GM12878 (cell line): ENCODE data around the gene NT5DC4. TPM values are rescaled to one million over a fixed set of nuclear protein-coding genes. Genes with fewer than 3 reads are reported as not detected.

Experiments used
- ATAC-seq: fragments of 200-7000 bp; cut with Tn5 transposase; 3 replicates; pipeline ENCODE4 v1.9.1; 2020; ENCODE audit warnings: mild to moderate bottlenecking, moderate library complexity
- BruUV-seq: library from RNA; stranded (reverse); fragments of 400-500 nt; replicated peaks from 2 replicates; lab custom pipeline; 2021; lab: Mats Ljungman, UMichigan
- CTCF ChIA-PET: fragments of 300-600 bp; sonication (Branson Sonifier 250); formaldehyde crosslinking; extraction: SDS; loops from one replicate; lab custom pipeline; 2021; ENCODE audit warnings: inconsistent platforms; lab: Yijun Ruan, JAX
- POLR2A ChIA-PET: fragments of 350-600 bp; formaldehyde crosslinking; extraction: SDS; loops from one replicate; lab custom pipeline; 2021; ENCODE audit warnings: inconsistent platforms; lab: Charles Lee
- RAD21 ChIA-PET: fragments of 300-600 bp; sonication (Branson Sonifier 250); formaldehyde crosslinking; loops from one replicate; lab custom pipeline; 2023; ENCODE audit warnings: antibody characterized with exemption; ENCODE audit not compliant: unreplicated experiment; lab: Charles Lee
- SMC1A ChIA-PET: fragments of 300-600 bp; sonication (Branson Sonifier 250); formaldehyde crosslinking; loops from one replicate; lab custom pipeline; 2023; ENCODE audit not compliant: unreplicated experiment, uncharacterized antibody; lab: Charles Lee
- DNase-seq: peaks from one replicate; pipeline ENCODE4 v3.0.0-alpha.2; 2011; ENCODE audit warnings: low read depth, low spot score
- FAIRE-seq: peaks from 3 replicates; lab custom pipeline; 2011; peaks lifted over from hg19 to GRCh38; lab: Jason Lieb, UNC
- H2AFZ ChIP-seq: 2 replicates; pipeline ENCODE4 v1.6.0; 2011; ENCODE audit warnings: low read depth, low read length, control low read depth; ENCODE audit not compliant: control insufficient read depth
- H3K27ac ChIP-seq: 2 replicates; pipeline ENCODE4 v1.5.1; 2011; ENCODE audit warnings: control low read depth; ENCODE audit not compliant: control insufficient read depth, insufficient read depth
- H3K27me3 ChIP-seq, 2 experiments: replicated peaks in 1 of 2; 2 replicates each; pipeline versions ENCODE4 v1.6.0 to v1.6.1; 2011; ENCODE audit warnings: low read length in 1 of 2; ENCODE audit not compliant: control insufficient read depth in 2 of 2, insufficient read depth in 2 of 2
- H3K36me3 ChIP-seq, 2 experiments: 2 replicates each; pipeline ENCODE4 v1.5.1; 2011; ENCODE audit warnings: low read length in 1 of 2; ENCODE audit not compliant: control insufficient read depth in 2 of 2, insufficient read depth in 2 of 2
- H3K4me1 ChIP-seq: 2 replicates; pipeline ENCODE4 v1.6.1; 2011; ENCODE audit warnings: mild to moderate bottlenecking, low read length, moderate library complexity, mixed read lengths; ENCODE audit not compliant: control insufficient read depth, insufficient read depth
- H3K4me2 ChIP-seq: 2 replicates; pipeline ENCODE4 v1.6.0; 2011; ENCODE audit warnings: control low read depth; ENCODE audit not compliant: control insufficient read depth, insufficient read depth
- H3K4me3 ChIP-seq: fragments of 200-600 bp; sonication (generic); 2 replicates; pipeline ENCODE4 v1.5.1; 2016
- H3K79me2 ChIP-seq: 2 replicates; pipeline ENCODE4 v1.6.0; 2011; ENCODE audit warnings: low read length; ENCODE audit not compliant: control insufficient read depth, insufficient read depth
- H3K9ac ChIP-seq: 2 replicates; pipeline ENCODE4 v1.8.0; 2011; ENCODE audit warnings: low read length, control low read depth, mixed read lengths; ENCODE audit not compliant: control insufficient read depth, insufficient read depth
- H3K9me3 ChIP-seq: replicated peaks from 3 replicates; pipeline ENCODE4 v1.5.1; 2011; ENCODE audit warnings: mild to moderate bottlenecking, low read length; ENCODE audit not compliant: control insufficient read depth, insufficient read depth
- H4K20me1 ChIP-seq: 2 replicates; pipeline ENCODE4 v1.6.0; 2011; ENCODE audit not compliant: control insufficient read depth, insufficient read depth
- CEBPB ChIP-seq, 2 experiments: fragments of 150-350 bp in 1 of 2; IDR thresholded peaks; 2 replicates each; pipeline ENCODE4 v1.6.1; 2012 to 2014; ENCODE audit warnings: low read depth in 2 of 2, low read length in 2 of 2, borderline replicate concordance in 1 of 2, inconsistent platforms in 1 of 2
- CREM ChIP-seq: IDR thresholded peaks from 2 replicates; pipeline ENCODE4 v1.6.1; 2014; ENCODE audit warnings: antibody characterized with exemption, low read depth
- DPF2 ChIP-seq: fragments of 450-650 bp; IDR thresholded peaks from 2 replicates; pipeline ENCODE4 v1.6.1; 2017; ENCODE audit warnings: mild to moderate bottlenecking
- ETV6 ChIP-seq, 2 experiments: fragments of 450-650 bp in 1 of 2; IDR thresholded peaks in 1 of 2; conservative IDR thresholded peaks in 1 of 2; 2 replicates each; pipeline ENCODE4 v1.6.1; 2014; ENCODE audit warnings: antibody characterized with exemption in 1 of 2, borderline replicate concordance in 1 of 2, low read depth in 1 of 2, mild to moderate bottlenecking in 1 of 2, moderate library complexity in 1 of 2
- EZH2 ChIP-seq: IDR thresholded peaks from 2 replicates; pipeline ENCODE4 v1.6.1; 2012; ENCODE audit warnings: low read depth, mild to moderate bottlenecking, control low read depth, inconsistent platforms, low read length, borderline replicate concordance; ENCODE audit not compliant: control insufficient read depth
- GATAD2B ChIP-seq: fragments of 450-650 bp; conservative IDR thresholded peaks from 2 replicates; pipeline ENCODE4 v1.6.1; 2017; ENCODE audit warnings: low read depth, mild to moderate bottlenecking, moderate library complexity
- HSF1 ChIP-seq: fragments of 150-350 bp; IDR thresholded peaks from 2 replicates; pipeline ENCODE4 v1.6.1; 2014; ENCODE audit warnings: mild to moderate bottlenecking, low read depth, low read length
- IRF3 ChIP-seq: fragments of 450-650 bp; IDR thresholded peaks from 2 replicates; pipeline ENCODE4 v1.6.1; 2014; ENCODE audit warnings: mild to moderate bottlenecking
- NBN ChIP-seq: fragments of 450-650 bp; IDR thresholded peaks from 2 replicates; pipeline ENCODE4 v1.6.1; 2016
- NRF1 ChIP-seq: conservative IDR thresholded peaks from 2 replicates; pipeline ENCODE4 v1.6.1; 2011; ENCODE audit warnings: mild to moderate bottlenecking, low read depth, low read length, improper control_type of control experiment
- POLR2AphosphoS5 ChIP-seq: IDR thresholded peaks from 2 replicates; pipeline ENCODE4 v1.6.1; 2011; ENCODE audit warnings: mild to moderate bottlenecking, low read length, inconsistent platforms
- TARDBP ChIP-seq: IDR thresholded peaks from 2 replicates; pipeline ENCODE4 v1.6.1; 2016; ENCODE audit warnings: borderline replicate concordance
- ZNF687 ChIP-seq: fragments of 450-650 bp; IDR thresholded peaks from 2 replicates; pipeline ENCODE4 v1.6.1; 2017; ENCODE audit warnings: mild to moderate bottlenecking, moderate library complexity
- ZSCAN29 ChIP-seq: fragments of 450-650 bp; IDR thresholded peaks from 2 replicates; pipeline ENCODE4 v1.6.1; 2017; ENCODE audit warnings: mild to moderate bottlenecking, moderate library complexity
- WGBS: methylation state at CpG from one replicate; pipeline ENCODE4 v1.1.6; 2016; ENCODE audit warnings: low lambda C conversion rate; ENCODE audit not compliant: insufficient replicate concordance, insufficient coverage; ENCODE audit errors: missing lambda C conversion rate; 5-methylcytosine and 5-hydroxymethylcytosine counted together
- in situ Hi-C: fragments of 300-500 bp; cut with MboI; formaldehyde crosslinking; loops from 9 replicates; pipeline ENCODE4 v1.14.3; 2018; ENCODE audit warnings: mixed read lengths
- intact Hi-C: fragments of 100-400 bp; cut with micrococcal nuclease; formaldehyde crosslinking; loops from one replicate; pipeline ENCODE4 v1.14.2; 2022; ENCODE audit not compliant: unreplicated experiment
- polyA plus RNA-seq, 11 experiments: library from polyadenylated mRNA; depleted of rRNA in 4 of 11; unstranded in 6 of 11; stranded (reverse) in 5 of 11; fragments of >200 nt; fragmentation: Nextera tagmentation in 4 of 11; fragmentation: Illumina TruSeq in 1 of 11; extraction: Ambion mirVana in 4 of 11; extraction: Trizol in 1 of 11; gene quantifications; 1 replicate in 1 of 11; 2 replicates in 10 of 11; pipeline versions ENCODE4 v1.2.1 to v1.2.3, GENCODE V29; 2011 to 2016; ENCODE audit warnings: inconsistent platforms in 2 of 11, missing spikeins in 2 of 11, low read depth in 1 of 11
- total RNA-seq, 4 experiments: library from RNA; depleted of rRNA in 3 of 4; stranded (reverse); fragments of >200 nt in 3 of 4; fragmentation: Illumina TruSeq in 1 of 4; extraction: Trizol in 1 of 4; gene quantifications; 2 replicates each; pipeline versions ENCODE4 v1.2.1 to v1.2.3, GENCODE V29; 2013 to 2021
- TF ChIP-seq, protein P1 (sequence below): fragments of 450-650 bp; IDR thresholded peaks from 2 replicates; pipeline ENCODE4 v1.6.1; 2016; ENCODE audit warnings: mild to moderate bottlenecking

Gene NT5DC4
- total and polyA plus RNA-seq, 10 of the 15 experiments (the other 5 are each of a cell fraction or from before 2014, with no cell fraction given), result 0.04 to 2.6 (median 0.32) TPM; not detected in 2

DNA sequence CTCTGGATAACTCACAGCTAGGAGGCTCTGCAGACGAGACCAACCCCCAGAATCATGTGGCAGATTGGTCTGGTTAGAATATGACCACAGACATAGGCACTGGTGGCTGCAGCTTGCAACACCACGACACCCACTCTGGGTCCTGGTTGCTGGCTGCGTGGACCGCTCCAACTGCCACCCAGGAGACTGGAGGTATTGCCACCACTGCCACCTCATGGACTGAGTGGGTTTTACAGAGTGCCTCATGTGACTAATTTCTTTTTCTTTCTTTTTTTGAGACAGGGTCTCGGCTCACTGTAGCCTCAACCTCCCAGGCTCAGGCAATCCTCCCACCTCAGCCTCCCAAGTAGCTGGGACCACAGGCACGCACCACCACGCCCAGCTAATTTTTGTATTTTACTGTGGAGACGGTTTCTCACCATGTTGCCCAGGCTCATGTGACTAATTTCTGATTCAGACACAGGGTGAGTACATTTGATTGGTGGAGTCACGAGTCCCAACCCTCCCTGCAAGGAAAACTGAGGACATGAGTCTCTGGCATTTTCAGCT, 29.9 kb upstream of the NT5DC4 start:
- POLR2A ChIA-PET, result interaction anchor here (0.6 to 6.1 kb wide), 12 partner anchors 9 to 67 kb away, joined by 4 to 74 read pairs (median 7); partner anchors contain the start of gene SLC20A1
- TF ChIP-seq NRF1, result no peak
- peak; percentile 70; the same call in 1 of the 2 replicates for TF ChIP-seq NBN
- peak; percentile 53; the same call in 1 of the 2 replicates for TF ChIP-seq DPF2
- no peak for TF ChIP-seq HSF1
- peak; percentile 52; the same call in 1 of the 2 replicates for TF ChIP-seq GATAD2B
- TF ChIP-seq ZNF687, result peak; percentile 45
- TF ChIP-seq EZH2, result no peak
- TF ChIP-seq CEBPB (IDR thresholded peaks at IDR 0.05; ENCODE audit: borderline replicate concordance in 1 of 2, low read depth in 2 of 2, low read length in 2 of 2), result no peak
- TF ChIP-seq ETV6 (conservative IDR thresholded peaks at IDR 0.05 in 1 of 2, IDR thresholded peaks at IDR 0.05 in 1 of 2; ENCODE audit: borderline replicate concordance in 1 of 2, low read depth in 1 of 2), result no peak
- TF ChIP-seq, protein P1, sequence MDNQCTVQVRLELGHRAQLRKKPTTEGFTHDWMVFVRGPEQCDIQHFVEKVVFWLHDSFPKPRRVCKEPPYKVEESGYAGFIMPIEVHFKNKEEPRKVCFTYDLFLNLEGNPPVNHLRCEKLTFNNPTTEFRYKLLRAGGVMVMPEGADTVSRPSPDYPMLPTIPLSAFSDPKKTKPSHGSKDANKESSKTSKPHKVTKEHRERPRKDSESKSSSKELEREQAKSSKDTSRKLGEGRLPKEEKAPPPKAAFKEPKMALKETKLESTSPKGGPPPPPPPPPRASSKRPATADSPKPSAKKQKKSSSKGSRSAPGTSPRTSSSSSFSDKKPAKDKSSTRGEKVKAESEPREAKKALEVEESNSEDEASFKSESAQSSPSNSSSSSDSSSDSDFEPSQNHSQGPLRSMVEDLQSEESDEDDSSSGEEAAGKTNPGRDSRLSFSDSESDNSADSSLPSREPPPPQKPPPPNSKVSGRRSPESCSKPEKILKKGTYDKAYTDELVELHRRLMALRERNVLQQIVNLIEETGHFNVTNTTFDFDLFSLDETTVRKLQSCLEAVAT, result peak; percentile 61; the same call in 1 of the 2 replicates
- no peak for TF ChIP-seq IRF3
- TF ChIP-seq POLR2AphosphoS5, result no peak
- TF ChIP-seq TARDBP, result no peak
- no peak for TF ChIP-seq CREM
- peak; percentile 93 for TF ChIP-seq ZSCAN29

More for the DNA sequence above, 29.9 kb upstream of the NT5DC4 start:
- BruUV-seq, result no TSS peak
- no peaks in the 10 kb centered on the region for H3K79me2 ChIP-seq
- intact Hi-C loops, result loop anchor here (1.0 kb wide), 4 partner anchors 35 to 91 kb away; partner anchors contain the start of gene SLC20A1
- no peaks in the 10 kb centered on the region for H3K36me3 ChIP-seq
- FAIRE-seq, result no peak
- SMC1A ChIA-PET, result interaction anchor here (1.0 to 14.2 kb wide), 15 partner anchors 10 to 89 kb away, joined by 3 to 272 read pairs (median 7); partner anchors contain the start of genes NT5DC4 and SLC20A1
- in situ Hi-C loops, result no loop called here
- no peaks in the 10 kb centered on the region for H3K27me3 ChIP-seq
- H2AFZ ChIP-seq, result peak overlapping the region; percentile 74
- 7% methylated on average over 9 of the region's 9 CpGs for WGBS
- no peak for DNase-seq
- CTCF ChIA-PET, result interaction anchor here (0.6 to 11.9 kb wide), 30 partner anchors 9 to 251 kb away, joined by 3 to 313 read pairs (median 6); partner anchors contain the start of gene SLC20A1
- no peaks in the 10 kb centered on the region for H3K9me3 ChIP-seq
- no peak overlapping the region for H3K4me3 ChIP-seq
- H3K27ac ChIP-seq, result peak overlapping the region; percentile 6; the same call in 1 of the 2 replicates
- peak; percentile 77 for ATAC-seq
- RAD21 ChIA-PET, result interaction anchor here (0.7 to 9.9 kb wide), 12 partner anchors 10 to 91 kb away, joined by 3 to 213 read pairs (median 6); partner anchors contain the start of gene SLC20A1
- no peaks in the 10 kb centered on the region for H4K20me1 ChIP-seq
- H3K4me1 ChIP-seq, result peaks cover 37% of the 10 kb centered on the region
- 0 out of 2 replicates have a peak overlapping the region, but pooled peaks have one; percentile 10 for H3K9ac ChIP-seq
- H3K4me2 ChIP-seq, result peak overlapping the region; percentile 57
